OCI-LY1 (cell line): ENCODE data around the gene KDM3A.

Experiments used
- EZH2 ChIP-seq: fragments of 200-600 bp; sonication (generic), shearing (Covaris generic); IDR thresholded peaks from 2 replicates; pipeline ENCODE4 v1.8.0; 2017; ENCODE audit warnings: borderline replicate concordance, mixed run types, mild to moderate bottlenecking, antibody characterized with exemption, low read length, moderate library complexity, mixed read lengths
- TF ChIP-seq, protein P1 (sequence below): fragments of 200-600 bp; sonication (generic), shearing (Covaris generic); IDR thresholded peaks from 2 replicates; pipeline ENCODE4 v1.5.1; 2017; ENCODE audit warnings: mild to moderate bottlenecking, antibody characterized with exemption, low read length, moderate library complexity, mixed read lengths

DNA sequence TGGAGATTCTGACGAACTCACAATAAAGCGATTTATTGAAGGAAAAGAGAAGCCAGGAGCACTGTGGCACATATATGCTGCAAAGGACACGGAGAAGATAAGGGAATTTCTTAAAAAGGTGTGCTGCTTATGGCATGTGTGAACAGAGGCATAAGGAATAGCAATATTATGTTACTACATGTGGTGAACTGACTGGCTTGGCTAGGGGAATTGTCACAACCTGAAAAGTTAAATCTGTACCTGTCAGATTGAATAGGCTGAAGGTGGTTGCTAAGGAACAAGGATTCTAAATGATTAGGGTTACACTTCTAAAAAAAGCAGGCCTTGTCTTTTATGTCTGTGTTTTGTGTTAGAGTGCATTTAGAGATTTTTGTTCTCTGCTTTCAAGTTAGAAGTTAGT is 48.4 kb downstream of the KDM3A start:
- TF ChIP-seq EZH2: no peak
- TF ChIP-seq, protein P1, sequence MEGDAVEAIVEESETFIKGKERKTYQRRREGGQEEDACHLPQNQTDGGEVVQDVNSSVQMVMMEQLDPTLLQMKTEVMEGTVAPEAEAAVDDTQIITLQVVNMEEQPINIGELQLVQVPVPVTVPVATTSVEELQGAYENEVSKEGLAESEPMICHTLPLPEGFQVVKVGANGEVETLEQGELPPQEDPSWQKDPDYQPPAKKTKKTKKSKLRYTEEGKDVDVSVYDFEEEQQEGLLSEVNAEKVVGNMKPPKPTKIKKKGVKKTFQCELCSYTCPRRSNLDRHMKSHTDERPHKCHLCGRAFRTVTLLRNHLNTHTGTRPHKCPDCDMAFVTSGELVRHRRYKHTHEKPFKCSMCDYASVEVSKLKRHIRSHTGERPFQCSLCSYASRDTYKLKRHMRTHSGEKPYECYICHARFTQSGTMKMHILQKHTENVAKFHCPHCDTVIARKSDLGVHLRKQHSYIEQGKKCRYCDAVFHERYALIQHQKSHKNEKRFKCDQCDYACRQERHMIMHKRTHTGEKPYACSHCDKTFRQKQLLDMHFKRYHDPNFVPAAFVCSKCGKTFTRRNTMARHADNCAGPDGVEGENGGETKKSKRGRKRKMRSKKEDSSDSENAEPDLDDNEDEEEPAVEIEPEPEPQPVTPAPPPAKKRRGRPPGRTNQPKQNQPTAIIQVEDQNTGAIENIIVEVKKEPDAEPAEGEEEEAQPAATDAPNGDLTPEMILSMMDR: no peak
